NCI-H510A treated with DMSO at 0.1 percent for 48 hours (cell line): ENCODE results near the gene SIAH2.

Experiments used
- DNase-seq: peaks from one replicate; lab custom pipeline; 2025; lab: John Stamatoyannopoulos, UW

SIAH2 gene

GRCh38 chr3:150775001-150775599 lies 12.1 kb upstream of the SIAH2 start:
- no peak for DNase-seq

DNA sequence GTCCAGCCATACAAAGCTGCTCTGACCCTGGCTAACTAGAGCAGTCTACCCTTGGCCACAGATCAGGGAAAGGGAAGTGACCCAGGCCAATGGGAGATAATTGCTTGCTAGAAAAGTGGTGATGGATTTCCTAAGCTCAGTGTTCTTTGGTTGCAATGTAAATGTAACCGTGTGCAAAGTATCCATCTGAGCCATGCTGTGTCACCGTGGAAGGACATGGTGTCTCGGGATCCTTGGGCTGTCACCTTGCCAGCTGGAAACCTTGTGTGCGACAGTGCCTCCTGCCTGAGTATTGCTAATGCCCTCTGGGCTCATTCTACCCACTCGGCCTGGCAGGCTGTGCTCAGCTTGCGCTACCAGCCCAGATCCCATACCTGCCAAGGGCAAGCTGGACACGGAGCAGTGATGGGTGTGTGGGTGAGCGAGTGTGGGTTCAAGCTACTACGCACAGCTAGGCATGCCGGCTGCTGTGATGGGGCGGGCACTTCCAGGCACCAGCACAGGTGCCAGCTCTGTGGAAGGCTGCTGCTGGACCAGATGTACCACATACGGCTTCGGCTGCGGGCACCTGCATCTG lies 10.7 kb upstream of the SIAH2 start:
- DNase-seq = no peak

DNA sequence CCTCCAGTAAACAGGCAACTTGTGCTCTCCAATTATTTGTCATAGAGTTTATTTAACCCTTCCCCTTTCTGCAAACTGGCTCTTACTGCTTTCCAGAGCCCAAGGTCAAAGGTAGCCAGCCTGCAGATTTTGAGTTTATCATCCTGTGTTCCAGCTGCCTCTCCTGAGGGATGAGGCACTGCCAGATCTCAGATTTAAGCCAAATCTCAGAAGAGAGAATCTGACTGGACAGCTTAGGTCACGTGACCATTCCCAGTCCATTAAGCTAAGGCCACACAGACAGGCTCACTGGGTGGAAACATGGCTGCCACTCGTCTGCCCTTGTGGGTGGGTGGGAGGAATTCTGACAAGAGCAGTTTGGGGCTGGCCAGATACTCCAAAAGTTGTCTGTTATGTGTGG lies 8.6 kb upstream of the SIAH2 start:
- DNase-seq = no peak

- DNase-seq = no peak
Measured at GRCh38 chr3:150770681-150771080, 7.7 kb upstream of the SIAH2 start.

GRCh38 chr3:150766742-150767141 lies 3.8 kb upstream of the SIAH2 start:
- no peak for DNase-seq

- no peak for DNase-seq
Measured at GRCh38 chr3:150765949-150766720, 3.2 kb upstream of the SIAH2 start.

DNA sequence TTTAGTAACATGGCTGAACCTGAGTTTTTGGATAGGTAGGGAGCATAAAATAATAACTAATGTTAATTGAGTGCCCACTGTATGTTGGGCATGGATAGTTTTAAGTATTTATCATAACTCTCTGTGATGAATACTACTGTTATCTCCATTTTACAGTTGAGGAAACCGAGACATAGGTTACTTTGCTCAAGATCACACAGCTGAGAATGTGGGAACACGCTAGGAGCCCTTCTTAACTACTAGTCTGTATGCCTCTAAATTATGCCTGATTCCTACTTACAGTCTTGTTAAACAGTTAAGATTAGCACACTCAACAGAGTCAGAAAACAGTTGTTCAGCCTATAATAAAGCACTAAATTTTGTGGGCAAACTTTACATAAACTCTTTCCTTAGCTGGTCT lies 2.0 kb upstream of the SIAH2 start:
- DNase-seq = no peak

- no peak for DNase-seq
Measured at GRCh38 chr3:150764566-150764965, 1.6 kb upstream of the SIAH2 start.

DNA sequence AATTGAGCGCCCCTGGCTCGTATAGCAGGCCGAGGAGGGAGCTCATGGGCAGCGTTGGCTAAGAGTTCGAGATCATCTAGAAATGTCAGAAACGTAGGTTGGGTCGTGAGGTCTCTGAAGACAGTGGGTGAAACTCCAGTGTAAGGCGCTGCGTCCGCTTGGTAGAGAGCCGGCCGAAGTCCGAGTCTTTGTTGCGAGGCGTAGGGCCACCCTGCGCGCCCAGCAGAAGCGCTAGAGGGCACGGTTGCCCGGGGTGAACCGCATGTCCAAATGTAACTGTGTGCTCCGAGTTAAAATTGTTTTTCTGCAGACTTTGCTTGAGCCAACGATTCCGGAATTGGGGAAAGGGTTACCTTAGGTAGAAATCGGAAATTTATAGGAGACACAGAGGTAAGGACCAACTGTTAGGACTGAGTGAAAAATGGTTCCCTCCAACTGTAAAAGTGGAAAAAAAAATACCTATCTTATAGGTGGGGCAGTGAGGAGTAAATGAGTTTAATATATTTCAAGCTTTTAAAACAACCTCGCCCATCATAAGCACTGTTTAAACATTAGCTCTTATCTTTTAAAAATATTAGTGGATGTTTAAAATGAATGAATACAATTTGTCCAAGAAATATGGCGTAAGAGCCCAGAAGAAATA lies 993 bp upstream of the SIAH2 start:
- peak; percentile 74 for DNase-seq

GRCh38 chr3:150762662-150763121 lies 277 bp downstream of the SIAH2 start:
- no peak for DNase-seq

DNA sequence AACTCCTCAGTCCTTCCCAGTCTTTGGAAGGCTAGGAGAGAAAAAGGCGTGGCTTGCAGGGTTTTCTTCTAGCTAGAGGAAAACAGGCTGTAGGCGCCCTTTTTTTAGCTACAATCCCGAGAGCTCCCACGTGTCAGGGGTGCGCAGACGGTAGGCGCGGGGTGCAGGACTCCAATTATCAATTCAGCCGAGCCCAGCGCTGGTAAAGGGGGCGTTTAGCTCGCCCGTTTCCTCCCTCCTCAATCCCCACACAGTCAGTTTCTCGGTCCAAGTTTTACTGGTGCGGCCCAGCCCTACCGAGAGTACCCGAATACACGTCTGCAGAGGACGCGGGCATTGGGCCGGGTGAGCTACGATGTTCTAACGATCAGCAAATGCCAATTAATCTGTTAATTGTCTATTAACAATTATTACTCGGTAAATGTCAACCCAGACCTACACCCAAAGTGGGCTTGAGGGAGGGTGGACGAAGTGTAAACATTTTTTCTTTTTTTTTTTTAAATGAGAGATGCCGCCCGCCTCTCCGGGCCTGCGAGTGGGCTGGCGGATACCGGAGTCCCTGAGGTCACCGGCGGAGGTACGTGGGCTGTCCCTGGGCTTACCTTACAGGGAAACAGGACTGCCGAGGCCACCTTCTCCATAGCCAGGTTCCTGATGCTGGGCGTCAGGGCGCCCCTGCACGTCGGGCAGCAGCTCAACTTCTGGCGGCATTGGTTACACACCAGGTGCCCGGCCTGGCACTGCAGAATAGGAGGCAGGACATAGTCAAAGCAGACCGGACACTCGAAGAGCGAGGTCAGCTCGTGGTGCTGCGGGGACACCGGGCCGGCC lies 923 bp downstream of the SIAH2 start:
- DNase-seq = peak; percentile 37

- no peak for DNase-seq
Measured at GRCh38 chr3:150760431-150761200, 2.4 kb downstream of the SIAH2 start.

- no peak for DNase-seq
Measured at GRCh38 chr3:150759947-150760346, 3.0 kb downstream of the SIAH2 start.

DNA sequence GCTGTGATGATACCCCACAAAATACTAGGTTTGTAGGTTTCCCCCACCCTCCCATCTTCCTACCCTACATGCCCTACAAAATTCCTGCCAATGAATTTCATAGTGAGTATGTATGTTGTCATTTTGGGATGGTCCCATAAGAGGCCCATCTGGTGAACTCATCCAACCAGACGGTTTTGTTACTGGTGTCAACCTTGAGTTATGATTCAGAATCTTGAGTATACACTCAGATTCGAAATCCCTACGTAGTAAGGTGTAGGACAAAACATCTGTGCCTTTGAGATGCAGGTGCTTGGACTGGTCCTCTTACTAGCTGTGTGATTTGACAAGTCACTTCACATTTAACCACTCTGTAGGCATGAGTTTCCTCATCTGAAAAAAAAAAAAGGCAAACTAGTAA lies 3.6 kb downstream of the SIAH2 start:
- DNase-seq = no peak

DNA sequence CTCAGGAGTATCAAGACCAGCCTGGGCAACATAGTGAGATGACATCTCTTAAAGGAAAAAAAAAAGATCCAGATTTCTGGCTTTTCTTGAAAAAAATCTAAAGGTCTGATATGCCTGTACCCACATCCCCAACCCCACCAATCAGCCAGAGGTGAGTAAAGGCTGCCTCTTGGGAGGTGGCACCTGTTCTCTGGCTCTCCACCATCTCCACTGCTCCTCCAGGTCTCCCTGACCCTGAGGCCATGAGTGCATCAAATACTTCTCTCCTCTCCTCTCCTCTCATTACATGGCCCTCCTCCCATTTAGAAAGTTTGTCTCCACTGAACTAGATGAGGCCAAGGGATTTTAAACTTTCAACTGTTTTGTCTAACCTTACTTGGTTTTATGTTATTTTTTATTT lies 5.2 kb downstream of the SIAH2 start:
- no peak for DNase-seq

DNA sequence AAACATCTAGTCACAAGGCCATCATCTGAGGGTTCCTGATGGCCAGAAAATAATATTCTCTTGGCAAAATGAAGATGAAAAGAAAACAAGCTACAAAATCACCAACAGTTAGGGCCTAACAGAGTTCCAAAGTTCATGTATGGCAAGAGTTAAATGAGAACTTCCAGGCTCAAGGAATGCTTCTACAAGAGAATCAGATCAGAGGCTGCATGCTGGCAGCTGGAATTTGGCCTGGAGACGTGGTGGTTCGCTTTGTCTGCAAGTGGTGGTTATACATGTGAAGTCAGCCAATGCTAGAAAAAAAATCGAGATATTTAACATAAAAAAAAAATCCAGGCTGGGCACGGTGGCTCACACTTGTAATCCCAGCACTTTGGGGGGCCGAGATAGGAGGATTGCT lies 5.6 kb downstream of the SIAH2 start:
- DNase-seq = no peak

- no peak for DNase-seq
Measured at GRCh38 chr3:150756491-150757059, 6.4 kb downstream of the SIAH2 start.

GRCh38 chr3:150755902-150756301 lies 7.1 kb downstream of the SIAH2 start:
- DNase-seq = no peak

DNA sequence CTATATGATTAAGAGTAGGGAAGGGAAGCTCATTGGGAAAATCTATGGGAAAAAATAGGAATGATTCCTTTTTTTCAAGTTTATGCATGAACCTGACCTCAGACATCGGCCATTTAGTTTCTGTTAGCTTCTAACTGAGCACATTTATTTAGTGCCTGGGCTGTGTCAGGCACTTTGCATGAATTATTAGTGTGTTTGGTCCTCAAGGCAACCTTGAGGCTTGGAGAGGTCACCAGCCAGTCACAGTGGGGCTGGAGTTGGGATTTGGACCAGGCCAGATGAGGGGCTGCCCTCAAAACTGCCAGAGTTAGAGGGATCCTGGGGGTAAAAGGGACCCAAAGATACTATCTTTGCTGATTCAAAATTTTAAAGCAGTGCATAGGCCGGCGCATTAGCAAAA lies 8.1 kb downstream of the SIAH2 start:
- no peak for DNase-seq

GRCh38 chr3:150751781-150752263 lies 11.1 kb downstream of the SIAH2 start:
- peak; percentile 89 for DNase-seq

GRCh38 chr3:150749255-150749654 lies 13.7 kb downstream of the SIAH2 start:
- DNase-seq = no peak
